Liver (tissue), 3 donors: ENCODE data around the gene GGT1.
"Not testable (repeated sequence)": the region's sequence is repeated elsewhere in the genome, so short reads cannot be mapped to it uniquely, and the experiment has no call there.

Source experiments
- CTCF ChIP-seq: fragments of 150-350 bp; IDR thresholded peaks from 2 replicates; pipeline ENCODE4 v1.5.1; 2017; ENCODE audit warnings: improper control_type of control experiment, low read depth, low read length; ENCODE audit not compliant: missing input control
- EGR1 ChIP-seq, 2 donors: IDR thresholded peaks; 2 replicates each; pipeline ENCODE4 v1.6.1; 2016 to 2018; ENCODE audit warnings: antibody characterized with exemption in 2 of 2, low read depth in 2 of 2
- JUND ChIP-seq, 2 donors: IDR thresholded peaks; 2 replicates each; pipeline ENCODE4 v1.6.1; 2016; ENCODE audit warnings: antibody characterized with exemption in 2 of 2
- MAX ChIP-seq: IDR thresholded peaks from 2 replicates; pipeline ENCODE4 v1.6.1; 2016; ENCODE audit warnings: antibody characterized with exemption
- REST ChIP-seq: IDR thresholded peaks from 2 replicates; pipeline ENCODE4 v1.6.1; 2016; ENCODE audit warnings: antibody characterized with exemption, mild to moderate bottlenecking
- TAF1 ChIP-seq: conservative IDR thresholded peaks from 2 replicates; pipeline ENCODE4 v1.6.1; 2016; ENCODE audit warnings: antibody characterized with exemption, mild to moderate bottlenecking
- YY1 ChIP-seq: IDR thresholded peaks from 2 replicates; pipeline ENCODE4 v1.6.1; 2016; ENCODE audit warnings: antibody characterized with exemption, mild to moderate bottlenecking
- donor health status: healthy.
- donor health status: healthy.

- TF ChIP-seq YY1; CTCF; REST; TAF1; JUND (IDR thresholded peaks at IDR 0.05); MAX; EGR1 (IDR thresholded peaks at IDR 0.05; ENCODE audit: low read depth in 2 of 2): not testable (repeated sequence)
These were observed 62.4 kb downstream of the GGT1 start for GRCh38 chr22:24665395-24665794.
